HCT116 (cell line): ENCODE measurements around the gene NPL. TPM values are rescaled to one million over a fixed set of nuclear protein-coding genes. Genes with fewer than 3 reads are reported as not detected.

ENCODE experiments used
- ATAC-seq: fragments of 200-7000 bp; cut with Tn5 transposase; 2 replicates; pipeline ENCODE4 v1.9.1; 2020; ENCODE audit warnings: mild to moderate bottlenecking, moderate library complexity
- BruUV-seq: library from RNA; stranded (reverse); fragments of 400-500 nt; replicated peaks from 2 replicates; lab custom pipeline; 2021; lab: Mats Ljungman, UMichigan
- CTCF ChIA-PET: fragments of 300-600 bp; sonication (Branson Sonifier 250); formaldehyde crosslinking; loops from one replicate; lab custom pipeline; 2021; ENCODE audit warnings: antibody characterized with exemption; lab: Charles Lee
- POLR2A ChIA-PET: fragments of 300-600, 350-600 bp; sonication (Branson Sonifier 250); formaldehyde crosslinking; loops from one replicate; lab custom pipeline; 2021; ENCODE audit warnings: antibody characterized with exemption; lab: Charles Lee
- RAD21 ChIA-PET, 2 experiments: fragments of 300-600 bp; sonication (Branson Sonifier 250); formaldehyde crosslinking; loops; one replicate each; lab custom pipeline; 2023; ENCODE audit warnings: low total read pairs in 2 of 2; ENCODE audit not compliant: uncharacterized antibody in 2 of 2, unreplicated experiment in 2 of 2, low non-redundant PET in 1 of 2; lab: Charles Lee
- DNase-seq: peaks from one replicate; pipeline ENCODE4 v3.0.0-alpha.2; 2010; ENCODE audit warnings: low read depth, low spot score
- H2AFZ ChIP-seq: fragments of 200-600 bp; shearing (Covaris generic), sonication (generic); 2 replicates; pipeline ENCODE4 v1.6.1; 2017; ENCODE audit warnings: low read depth, mixed run types, mixed read lengths, antibody characterized with exemption, low read length; ENCODE audit not compliant: poor library complexity, severe bottlenecking
- H3K27ac ChIP-seq: 2 replicates; pipeline ENCODE4 v1.5.1; 2012; ENCODE audit warnings: low read depth, low read length
- H3K27me3 ChIP-seq: fragments of 200-600 bp; sonication (generic); 2 replicates; pipeline ENCODE4 v1.6.1; 2016; ENCODE audit warnings: mixed run types, low read length, mixed read lengths; ENCODE audit not compliant: insufficient read depth
- H3K36me3 ChIP-seq, 2 experiments: fragments of 200-500 bp in 1 of 2; fragments of 200-600 bp in 1 of 2; sonication (Bioruptor generic) in 1 of 2; sonication (generic) in 1 of 2; 2 replicates each; pipeline versions ENCODE4 v1.5.1 to v1.6.1; 2014 to 2016; ENCODE audit warnings: low read length in 2 of 2, inconsistent platforms in 1 of 2, mixed read lengths in 1 of 2, mixed run types in 1 of 2; ENCODE audit not compliant: insufficient read depth in 2 of 2, control insufficient read depth in 1 of 2
- H3K4me1 ChIP-seq, 2 experiments: fragments of 200-600 bp in 1 of 2; sonication (generic) in 1 of 2; 2 replicates each; pipeline versions ENCODE4 v1.5.1 to v1.6.1; 2012 to 2017; ENCODE audit warnings: low read length in 2 of 2, inconsistent platforms in 1 of 2, mild to moderate bottlenecking in 1 of 2, mixed read lengths in 1 of 2, mixed run types in 1 of 2, moderate library complexity in 1 of 2; ENCODE audit not compliant: insufficient read depth in 2 of 2, control insufficient read depth in 1 of 2
- H3K4me2 ChIP-seq: fragments of 200-600 bp; sonication (generic); 2 replicates; pipeline ENCODE4 v1.6.1; 2017; ENCODE audit warnings: mixed run types, low read length, mixed read lengths
- H3K4me3 ChIP-seq, 2 experiments: fragments of 200-600 bp in 1 of 2; sonication (generic) in 1 of 2; replicated peaks in 1 of 2; 2 replicates each; pipeline ENCODE4 v1.5.1; 2011 to 2016; ENCODE audit warnings: low read length in 2 of 2, control low read depth in 1 of 2, low read depth in 1 of 2, mild to moderate bottlenecking in 1 of 2, mixed read lengths in 1 of 2, mixed run types in 1 of 2
- H3K79me2 ChIP-seq: fragments of 200-600 bp; sonication (generic); 2 replicates; pipeline ENCODE4 v1.6.1; 2017; ENCODE audit warnings: mild to moderate bottlenecking, mixed run types, low read length, moderate library complexity, mixed read lengths; ENCODE audit not compliant: insufficient read depth
- H3K9ac ChIP-seq: fragments of 200-600 bp; sonication (generic); 2 replicates; pipeline ENCODE4 v1.6.1; 2016; ENCODE audit warnings: low read length, mixed read lengths
- H3K9me2 ChIP-seq: fragments of 200-600 bp; sonication (generic), shearing (Covaris generic); 2 replicates; pipeline ENCODE4 v1.6.1; 2017; ENCODE audit warnings: mixed run types, mild to moderate bottlenecking, moderate library complexity; ENCODE audit not compliant: insufficient read depth
- H3K9me3 ChIP-seq, 2 experiments: fragments of 200-500 bp in 1 of 2; fragments of 200-600 bp in 1 of 2; sonication (Bioruptor generic) in 1 of 2; sonication (generic) in 1 of 2; 2 replicates each; pipeline ENCODE4 v1.6.1; 2014 to 2017; ENCODE audit warnings: low read length in 2 of 2, mixed read lengths in 2 of 2, inconsistent platforms in 1 of 2, low read depth in 1 of 2, mild to moderate bottlenecking in 1 of 2, mixed run types in 1 of 2, moderate library complexity in 1 of 2; ENCODE audit not compliant: control insufficient read depth in 1 of 2, insufficient read depth in 1 of 2
- H4K20me1 ChIP-seq: fragments of 200-600 bp; sonication (generic), shearing (Covaris generic); 2 replicates; pipeline ENCODE4 v1.6.1; 2017; ENCODE audit warnings: mixed run types, mild to moderate bottlenecking, moderate library complexity; ENCODE audit not compliant: insufficient read depth
- CEBPB ChIP-seq: IDR thresholded peaks from 2 replicates; pipeline ENCODE4 v1.6.1; 2012; ENCODE audit warnings: low read depth
- EGR1 ChIP-seq: IDR thresholded peaks from 2 replicates; pipeline ENCODE4 v1.6.1; 2012; ENCODE audit warnings: low read depth
- ELF1 ChIP-seq: IDR thresholded peaks from 2 replicates; pipeline ENCODE4 v1.6.1; 2012; ENCODE audit warnings: low read depth, borderline replicate concordance
- POLR2A ChIP-seq: IDR thresholded peaks from 2 replicates; pipeline ENCODE4 v1.7.0; 2011; ENCODE audit warnings: borderline replicate concordance; ENCODE audit not compliant: insufficient read depth, insufficient read length; ENCODE audit errors: extremely low read depth
- RAD21 ChIP-seq: IDR thresholded peaks from 2 replicates; pipeline ENCODE4 v1.6.1; 2012; ENCODE audit warnings: low read depth, mild to moderate bottlenecking
- SIN3A ChIP-seq: IDR thresholded peaks from 2 replicates; pipeline ENCODE4 v1.6.1; 2012; ENCODE audit warnings: low read depth
- SP1 ChIP-seq: IDR thresholded peaks from 2 replicates; pipeline ENCODE4 v1.6.1; 2012; ENCODE audit warnings: low read depth
- ZFX ChIP-seq: fragments of 450-650 bp; IDR thresholded peaks from 2 replicates; pipeline ENCODE4 v1.6.1; 2017
- intact Hi-C: fragments of 100-400 bp; cut with micrococcal nuclease; formaldehyde crosslinking; loops from 2 replicates; pipeline ENCODE4 v1.10.0; 2022
- total RNA-seq: library from RNA; stranded (reverse); gene quantifications from one replicate; pipeline ENCODE4 v1.2.1, GENCODE V29; 2021; ENCODE audit not compliant: unreplicated experiment
- TF ChIP-seq, protein P1 (sequence below): IDR thresholded peaks from 2 replicates; pipeline ENCODE4 v1.6.1; 2011; ENCODE audit warnings: mild to moderate bottlenecking, low read length, moderate library complexity; ENCODE audit not compliant: insufficient replicate concordance; ENCODE audit errors: extremely low read depth
- TF ChIP-seq, protein P2 (sequence below): IDR thresholded peaks from 2 replicates; pipeline ENCODE4 v1.6.1; 2012
- TF ChIP-seq, protein P3 (sequence below): IDR thresholded peaks from 2 replicates; pipeline ENCODE4 v1.6.1; 2012; ENCODE audit warnings: low read depth

NPL gene
- total RNA-seq, 1 experiment from 2014 or later: 0.39 TPM

- ChIA-PET POLR2A (no interaction called here), RAD21 (no interaction called here), CTCF (no interaction called here)
- no peak overlapping the region for H3K9ac ChIP-seq
- intact Hi-C loops: no loop called here
- TF ChIP-seq, protein P1, sequence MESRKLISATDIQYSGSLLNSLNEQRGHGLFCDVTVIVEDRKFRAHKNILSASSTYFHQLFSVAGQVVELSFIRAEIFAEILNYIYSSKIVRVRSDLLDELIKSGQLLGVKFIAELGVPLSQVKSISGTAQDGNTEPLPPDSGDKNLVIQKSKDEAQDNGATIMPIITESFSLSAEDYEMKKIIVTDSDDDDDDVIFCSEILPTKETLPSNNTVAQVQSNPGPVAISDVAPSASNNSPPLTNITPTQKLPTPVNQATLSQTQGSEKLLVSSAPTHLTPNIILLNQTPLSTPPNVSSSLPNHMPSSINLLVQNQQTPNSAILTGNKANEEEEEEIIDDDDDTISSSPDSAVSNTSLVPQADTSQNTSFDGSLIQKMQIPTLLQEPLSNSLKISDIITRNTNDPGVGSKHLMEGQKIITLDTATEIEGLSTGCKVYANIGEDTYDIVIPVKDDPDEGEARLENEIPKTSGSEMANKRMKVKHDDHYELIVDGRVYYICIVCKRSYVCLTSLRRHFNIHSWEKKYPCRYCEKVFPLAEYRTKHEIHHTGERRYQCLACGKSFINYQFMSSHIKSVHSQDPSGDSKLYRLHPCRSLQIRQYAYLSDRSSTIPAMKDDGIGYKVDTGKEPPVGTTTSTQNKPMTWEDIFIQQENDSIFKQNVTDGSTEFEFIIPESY: no peak
- no peak for TF ChIP-seq ELF1
- no peak for TF ChIP-seq CEBPB
- TF ChIP-seq, protein P2, sequence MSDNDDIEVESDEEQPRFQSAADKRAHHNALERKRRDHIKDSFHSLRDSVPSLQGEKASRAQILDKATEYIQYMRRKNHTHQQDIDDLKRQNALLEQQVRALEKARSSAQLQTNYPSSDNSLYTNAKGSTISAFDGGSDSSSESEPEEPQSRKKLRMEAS: no peak
- H3K27ac ChIP-seq: no peak overlapping the region
- no peaks in the 10 kb centered on the region for H3K4me1 ChIP-seq
- H3K9me3 ChIP-seq: no peaks in the 10 kb centered on the region
- no peaks in the 10 kb centered on the region for H3K36me3 ChIP-seq
- H3K4me2 ChIP-seq: no peak overlapping the region
- H3K4me3 ChIP-seq: no peak overlapping the region
- no peaks in the 10 kb centered on the region for H3K9me2 ChIP-seq
- no peaks in the 10 kb centered on the region for H3K79me2 ChIP-seq
- no peak overlapping the region for H2AFZ ChIP-seq
- BruUV-seq: no TSS peak
- H4K20me1 ChIP-seq: no peaks in the 10 kb centered on the region
- H3K27me3 ChIP-seq: no peaks in the 10 kb centered on the region
- ATAC-seq (no peak), DNase-seq (no peak)
These were observed 25.4 kb upstream of the NPL start for GRCh38 chr1:182764029-182764727.

- Histone ChIP-seq H3K9ac (no peak overlapping the region), H3K27me3 (no peaks in the 10 kb centered on the region), H3K4me3 (no peak overlapping the region), H3K27ac (no peak overlapping the region), H3K4me2 (no peak overlapping the region), H3K9me2 (no peaks in the 10 kb centered on the region), H4K20me1 (no peaks in the 10 kb centered on the region), H3K9me3 (no peaks in the 10 kb centered on the region), H3K36me3 (no peaks in the 10 kb centered on the region), H3K4me1 (no peaks in the 10 kb centered on the region), H3K79me2 (no peaks in the 10 kb centered on the region), H2AFZ (no peak overlapping the region)
- POLR2A ChIA-PET: no interaction called here
- no peak for ATAC-seq
- RAD21 ChIA-PET: no interaction called here
- intact Hi-C loops: no loop called here
- CTCF ChIA-PET: no interaction called here
- no TSS peak for BruUV-seq
- DNase-seq: no peak
- TF ChIP-seq, protein P1: no peak
- TF ChIP-seq ELF1 (no peak), POLR2A (no peak), EGR1 (no peak), RAD21 (no peak), ZFX (no peak), SIN3A (no peak), SP1 (no peak)
- TF ChIP-seq, protein P3, sequence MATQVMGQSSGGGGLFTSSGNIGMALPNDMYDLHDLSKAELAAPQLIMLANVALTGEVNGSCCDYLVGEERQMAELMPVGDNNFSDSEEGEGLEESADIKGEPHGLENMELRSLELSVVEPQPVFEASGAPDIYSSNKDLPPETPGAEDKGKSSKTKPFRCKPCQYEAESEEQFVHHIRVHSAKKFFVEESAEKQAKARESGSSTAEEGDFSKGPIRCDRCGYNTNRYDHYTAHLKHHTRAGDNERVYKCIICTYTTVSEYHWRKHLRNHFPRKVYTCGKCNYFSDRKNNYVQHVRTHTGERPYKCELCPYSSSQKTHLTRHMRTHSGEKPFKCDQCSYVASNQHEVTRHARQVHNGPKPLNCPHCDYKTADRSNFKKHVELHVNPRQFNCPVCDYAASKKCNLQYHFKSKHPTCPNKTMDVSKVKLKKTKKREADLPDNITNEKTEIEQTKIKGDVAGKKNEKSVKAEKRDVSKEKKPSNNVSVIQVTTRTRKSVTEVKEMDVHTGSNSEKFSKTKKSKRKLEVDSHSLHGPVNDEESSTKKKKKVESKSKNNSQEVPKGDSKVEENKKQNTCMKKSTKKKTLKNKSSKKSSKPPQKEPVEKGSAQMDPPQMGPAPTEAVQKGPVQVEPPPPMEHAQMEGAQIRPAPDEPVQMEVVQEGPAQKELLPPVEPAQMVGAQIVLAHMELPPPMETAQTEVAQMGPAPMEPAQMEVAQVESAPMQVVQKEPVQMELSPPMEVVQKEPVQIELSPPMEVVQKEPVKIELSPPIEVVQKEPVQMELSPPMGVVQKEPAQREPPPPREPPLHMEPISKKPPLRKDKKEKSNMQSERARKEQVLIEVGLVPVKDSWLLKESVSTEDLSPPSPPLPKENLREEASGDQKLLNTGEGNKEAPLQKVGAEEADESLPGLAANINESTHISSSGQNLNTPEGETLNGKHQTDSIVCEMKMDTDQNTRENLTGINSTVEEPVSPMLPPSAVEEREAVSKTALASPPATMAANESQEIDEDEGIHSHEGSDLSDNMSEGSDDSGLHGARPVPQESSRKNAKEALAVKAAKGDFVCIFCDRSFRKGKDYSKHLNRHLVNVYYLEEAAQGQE: no peak
These were observed 24.2 kb upstream of the NPL start for GRCh38 chr1:182765391-182765790.
